IMR-90 (cell line): ENCODE data around the gene TRIM46. TPM values are rescaled to one million over a fixed set of nuclear protein-coding genes. Genes with fewer than 3 reads are reported as not detected.
"Not testable (repeated sequence)": the region's sequence is repeated elsewhere in the genome, so short reads cannot be mapped to it uniquely, and the experiment has no call there.

ENCODE experiments used
- ATAC-seq: fragments of 200-7000 bp; cut with Tn5 transposase; 2 replicates; pipeline ENCODE4 v1.9.1; 2020; ENCODE audit warnings: low read depth, mild to moderate bottlenecking, moderate library complexity
- BruUV-seq: library from RNA; stranded (reverse); fragments of 400-500 nt; replicated peaks from 2 replicates; lab custom pipeline; 2021; lab: Mats Ljungman, UMichigan
- CTCF ChIA-PET: fragments of 300-600 bp; formaldehyde crosslinking; extraction: SDS; loops from one replicate; lab custom pipeline; 2021; ENCODE audit warnings: antibody characterized with exemption; lab: Yijun Ruan, JAX
- POLR2A ChIA-PET: fragments of 300-600 bp; sonication (Branson Sonifier 250); formaldehyde crosslinking; loops from one replicate; lab custom pipeline; 2022; ENCODE audit warnings: antibody characterized with exemption; ENCODE audit not compliant: unreplicated experiment; lab: Charles Lee
- DNase-seq: peaks from one replicate; pipeline ENCODE4 v3.0.0; 2013
- H2AFZ ChIP-seq: replicated peaks from 2 replicates; pipeline ENCODE3; 2013; ENCODE audit warnings: low read length, mild to moderate bottlenecking; ENCODE audit not compliant: poor library complexity
- H2AK5ac ChIP-seq: 2 replicates; pipeline ENCODE4 v1.6.1; 2013; ENCODE audit warnings: low read depth, low read length, inconsistent platforms
- H2AK9ac ChIP-seq: replicated peaks from 2 replicates; pipeline ENCODE3; 2013; ENCODE audit warnings: mild to moderate bottlenecking, low read depth, low read length, moderate library complexity; ENCODE audit not compliant: poor library complexity
- H2BK120ac ChIP-seq: 2 replicates; pipeline ENCODE4 v1.6.1; 2013; ENCODE audit warnings: low read depth, low read length, inconsistent platforms
- H2BK15ac ChIP-seq: 3 replicates; pipeline ENCODE4 v1.6.1; 2013; ENCODE audit warnings: low read depth, low read length, inconsistent platforms
- H2BK20ac ChIP-seq: 2 replicates; pipeline ENCODE4 v1.6.1; 2013; ENCODE audit warnings: low read depth, mild to moderate bottlenecking, inconsistent platforms, low read length, moderate library complexity
- H2BK5ac ChIP-seq: 2 replicates; pipeline ENCODE4 v1.6.1; 2013; ENCODE audit warnings: mild to moderate bottlenecking, low read depth, low read length, inconsistent platforms; ENCODE audit not compliant: poor library complexity, severe bottlenecking
- H3K14ac ChIP-seq: replicated peaks from 2 replicates; pipeline ENCODE4 v1.6.1; 2013; ENCODE audit warnings: low read depth, low read length, inconsistent platforms
- H3K18ac ChIP-seq: 2 replicates; pipeline ENCODE4 v1.6.1; 2013; ENCODE audit warnings: low read depth, low read length, control low read depth
- H3K23ac ChIP-seq: 2 replicates; pipeline ENCODE4 v1.6.1; 2013; ENCODE audit warnings: low read depth, low read length, inconsistent platforms
- H3K27ac ChIP-seq: 2 replicates; pipeline ENCODE4 v1.5.1; 2013; ENCODE audit warnings: mild to moderate bottlenecking, control low read depth, low read length; ENCODE audit not compliant: insufficient read depth
- H3K27me3 ChIP-seq: 2 replicates; pipeline ENCODE4 v1.6.1; 2013; ENCODE audit warnings: low read length; ENCODE audit not compliant: control insufficient read depth, insufficient read depth
- H3K36me3 ChIP-seq: 2 replicates; pipeline ENCODE4 v1.6.1; 2013; ENCODE audit warnings: low read length, mixed read lengths; ENCODE audit not compliant: control insufficient read depth, insufficient read depth
- H3K4ac ChIP-seq: 2 replicates; pipeline ENCODE4 v1.6.1; 2013; ENCODE audit warnings: low read depth, low read length, inconsistent platforms
- H3K4me1 ChIP-seq: 2 replicates; pipeline ENCODE4 v1.6.1; 2013; ENCODE audit warnings: low read length, mixed read lengths; ENCODE audit not compliant: control insufficient read depth, insufficient read depth
- H3K4me2 ChIP-seq: 2 replicates; pipeline ENCODE4 v1.6.1; 2013; ENCODE audit warnings: low read depth, mild to moderate bottlenecking, control low read depth, low read length, moderate library complexity
- H3K4me3 ChIP-seq: 2 replicates; pipeline ENCODE4 v1.5.1; 2013; ENCODE audit warnings: low read depth, mild to moderate bottlenecking, control low read depth, low read length, moderate library complexity; ENCODE audit not compliant: insufficient read depth
- H3K56ac ChIP-seq: 2 replicates; pipeline ENCODE4 v1.6.1; 2013; ENCODE audit warnings: low read length, inconsistent platforms; ENCODE audit not compliant: insufficient read depth; ENCODE audit errors: extremely low read depth
- H3K79me1 ChIP-seq, 2 experiments: 2 replicates each; pipeline ENCODE4 v1.6.1; 2013; ENCODE audit warnings: low read length in 2 of 2, inconsistent platforms in 1 of 2, low read depth in 1 of 2
- H3K9ac ChIP-seq: 2 replicates; pipeline ENCODE4 v1.6.1; 2013; ENCODE audit warnings: low read depth, low read length, control low read depth
- H3K9me1 ChIP-seq: 2 replicates; pipeline ENCODE4 v1.6.1; 2013; ENCODE audit warnings: low read length, inconsistent platforms; ENCODE audit not compliant: insufficient read depth
- H3K9me3 ChIP-seq: 2 replicates; pipeline ENCODE4 v1.6.1; 2013; ENCODE audit warnings: low read length; ENCODE audit not compliant: control insufficient read depth, insufficient read depth
- H4K20me1 ChIP-seq: 2 replicates; pipeline ENCODE4 v1.6.1; 2013; ENCODE audit warnings: low read length, inconsistent platforms; ENCODE audit not compliant: insufficient read depth
- H4K5ac ChIP-seq: 2 replicates; pipeline ENCODE4 v1.6.1; 2013; ENCODE audit warnings: mild to moderate bottlenecking, low read depth, low read length, control low read depth
- H4K8ac ChIP-seq, 2 experiments: 2 replicates each; pipeline ENCODE4 v1.6.1; 2013; ENCODE audit warnings: low read depth in 2 of 2, low read length in 2 of 2, control low read depth in 1 of 2, inconsistent platforms in 1 of 2
- H4K91ac ChIP-seq: 2 replicates; pipeline ENCODE4 v1.6.1; 2013; ENCODE audit warnings: low read depth, low read length, inconsistent platforms; ENCODE audit not compliant: insufficient read depth
- WGBS, 2 experiments: methylation state at CpG; one replicate each; pipeline versions ENCODE4 v1.1.5 to v1.1.7; 2013; ENCODE audit warnings: missing lambda C conversion rate in 2 of 2; ENCODE audit not compliant: insufficient read length in 1 of 2; ENCODE audit errors: extremely low coverage in 2 of 2; 5-methylcytosine and 5-hydroxymethylcytosine counted together
- dilution Hi-C: fragments of 300-500 bp; cut with HindIII; formaldehyde crosslinking; loops from one replicate; pipeline ENCODE4 v1.14.3; 2018; ENCODE audit warnings: low sequenced_read_pairs; ENCODE audit not compliant: unreplicated experiment
- in situ Hi-C: fragments of 300-500 bp; cut with MboI; formaldehyde crosslinking; loops from 3 replicates; pipeline ENCODE4 v1.14.3; 2019; ENCODE audit warnings: low sequenced_read_pairs, inconsistent platforms, mixed read lengths
- intact Hi-C: fragments of 100-400 bp; cut with micrococcal nuclease; formaldehyde crosslinking; loops from 2 replicates; pipeline ENCODE4 v1.10.0; 2022
- polyA plus RNA-seq, 3 experiments: library from polyadenylated mRNA; depleted of rRNA; stranded (reverse); fragments of >200 nt; gene quantifications; 2 replicates each; pipeline ENCODE4 v1.2.3, GENCODE V29; 2012; ENCODE audit warnings: low replicate concordance in 1 of 3
- total RNA-seq: library from RNA; depleted of rRNA; stranded (reverse); fragments of >200 nt; gene quantifications from 2 replicates; pipeline ENCODE4 v1.2.3, GENCODE V29; 2012

Gene TRIM46
- total and polyA plus RNA-seq, 2 of the 4 experiments (the other 2 are of a cell fraction): 2.3 to 6.2 TPM

GRCh38 chr1:155168105-155168445 is 5.6 kb upstream of the TRIM46 start:
- H2AK5ac ChIP-seq, H3K14ac ChIP-seq, H3K4me3 ChIP-seq, H3K9me1 ChIP-seq, BruUV-seq, H2AK9ac ChIP-seq, H4K8ac ChIP-seq, H3K23ac ChIP-seq, H3K9me3 ChIP-seq, H2AFZ ChIP-seq, H2BK20ac ChIP-seq, H3K27ac ChIP-seq, H3K56ac ChIP-seq, intact Hi-C loops, H3K4me2 ChIP-seq, H2BK15ac ChIP-seq, H3K4me1 ChIP-seq, H3K18ac ChIP-seq, POLR2A ChIA-PET, dilution Hi-C loops, ATAC-seq, H4K91ac ChIP-seq, H4K20me1 ChIP-seq, H3K27me3 ChIP-seq, H3K4ac ChIP-seq, H4K5ac ChIP-seq, H2BK5ac ChIP-seq, DNase-seq, H3K9ac ChIP-seq, H2BK120ac ChIP-seq: not testable (repeated sequence)
- in situ Hi-C loops: loop anchor here (5.0 kb wide), 1 partner anchor 76 kb away; no protein-coding TSS in a partner anchor
- peaks cover 16% of the 10 kb centered on the region for H3K36me3 ChIP-seq
- peaks cover 0 to 22% of the 10 kb centered on the region in 2 experiments for H3K79me1 ChIP-seq
- WGBS, 2 experiments: no CpG with 5 or more reads among the region's 4 CpGs
- CTCF ChIA-PET: interaction anchor here (0.8 to 3.1 kb wide), 8 partner anchors 25 to 683 kb away, joined by 3 to 18 read pairs (median 5); no protein-coding TSS in a partner anchor
